GM21526 (cell line): ENCODE data around the gene USF1.
"Not testable (repeated sequence)": the region's sequence is repeated elsewhere in the genome, so short reads cannot be mapped to it uniquely, and the experiment has no call there.

Source experiments
- ATAC-seq: cut with Tn5 transposase; IDR thresholded peaks from one replicate; pipeline ENCODE4 v1.9.1; 2021; ENCODE audit warnings: moderate library complexity; ENCODE audit not compliant: unreplicated experiment, low FRiP score

USF1 gene

DNA sequence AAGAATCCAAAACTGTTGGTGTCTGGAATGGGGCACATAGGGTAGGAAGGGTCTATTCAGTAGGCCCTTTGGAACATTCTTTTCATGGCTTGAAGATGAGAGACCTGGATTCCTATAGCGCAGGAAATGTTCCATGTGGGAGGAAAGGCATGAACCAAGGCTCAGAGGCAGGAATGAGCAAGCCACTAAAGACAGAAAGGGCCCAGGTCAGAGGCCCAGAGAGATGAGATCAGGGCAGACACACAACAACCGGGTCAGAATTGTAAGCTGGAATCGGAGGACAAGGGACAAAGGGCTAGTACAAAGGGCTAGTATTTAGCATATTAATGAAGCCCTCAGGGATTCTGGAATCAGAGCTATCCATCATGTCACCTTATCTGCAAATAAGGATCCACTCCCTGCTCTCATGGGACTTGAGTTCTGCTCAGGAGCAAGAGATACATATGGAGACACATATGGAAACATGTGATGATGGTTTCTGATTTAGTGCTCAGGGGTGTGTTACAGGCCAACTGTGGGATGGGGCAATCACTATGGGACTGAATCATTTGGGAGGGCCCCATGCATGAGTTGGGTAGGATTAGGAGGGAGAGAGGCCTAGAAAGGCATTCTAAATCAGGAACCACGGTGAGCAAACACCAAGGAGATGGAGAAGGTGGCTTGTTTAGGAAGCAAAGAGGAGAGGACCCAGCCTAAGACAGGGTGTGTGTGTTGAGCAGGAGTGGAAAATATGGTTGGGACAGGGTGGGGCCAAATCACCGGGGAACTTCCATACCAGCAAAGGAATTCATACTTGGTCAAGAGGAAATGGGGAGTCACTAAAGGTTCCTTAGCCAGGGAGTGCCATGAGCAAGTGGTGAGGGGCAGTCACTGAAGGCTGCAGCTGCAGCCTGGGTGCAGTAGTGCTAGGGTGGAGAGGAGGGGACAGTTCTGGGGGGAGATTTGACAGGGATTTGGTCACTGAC, 34.9 kb upstream of the USF1 start:
- no peak for ATAC-seq

DNA sequence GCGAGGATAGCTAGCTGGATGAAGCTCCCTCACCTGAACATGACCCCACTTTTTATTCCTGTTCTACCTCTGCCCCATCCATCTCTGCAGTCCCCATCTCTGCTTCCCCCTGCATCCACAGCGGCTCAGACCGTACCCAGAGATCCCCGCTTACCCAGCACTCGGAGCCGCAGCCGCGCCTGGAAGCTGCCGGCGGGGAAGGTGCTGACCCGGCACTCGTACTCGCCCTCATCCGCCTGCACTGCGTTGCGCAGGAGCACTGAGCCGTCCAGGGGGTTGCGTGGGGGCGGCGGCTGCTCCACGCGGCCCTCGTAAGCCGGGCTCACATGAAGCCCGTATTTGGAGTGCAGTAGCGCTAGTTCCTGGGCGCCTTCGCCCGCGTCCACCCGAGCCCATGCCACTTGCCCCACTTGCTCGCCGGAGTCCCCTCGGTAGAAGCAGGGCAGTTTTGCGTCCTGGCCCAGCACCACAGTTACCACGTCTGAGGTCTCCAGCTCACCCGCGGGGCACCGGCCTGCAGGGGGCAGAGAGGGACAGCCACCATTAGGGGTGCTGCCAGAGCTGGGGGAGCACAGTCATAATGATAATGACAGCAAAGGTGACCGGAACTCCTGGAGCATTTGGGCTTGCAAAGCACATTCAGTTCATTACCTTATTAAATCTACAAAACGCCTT, 33.8 kb upstream of the USF1 start:
- ATAC-seq: no peak

DNA sequence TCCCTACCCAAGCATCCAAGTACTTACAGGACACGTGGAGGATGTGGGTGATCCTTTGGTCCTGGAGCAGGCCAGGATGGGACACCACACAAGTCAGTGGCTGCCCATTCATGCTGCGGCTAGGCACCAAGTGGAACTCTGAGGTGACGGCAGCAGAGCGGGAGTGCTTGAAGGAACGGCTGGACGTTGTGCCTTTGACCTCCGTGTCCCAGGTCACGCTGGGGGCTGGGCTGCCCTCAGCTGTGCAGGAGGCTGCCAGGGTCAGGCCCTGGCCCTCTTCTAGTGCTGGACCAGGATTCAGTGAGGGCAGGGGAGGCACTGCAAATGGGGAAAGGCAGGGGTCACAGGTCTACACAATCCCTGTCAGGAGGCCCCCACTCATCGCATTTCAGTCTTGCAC, 31.6 kb upstream of the USF1 start:
- ATAC-seq: no peak

DNA sequence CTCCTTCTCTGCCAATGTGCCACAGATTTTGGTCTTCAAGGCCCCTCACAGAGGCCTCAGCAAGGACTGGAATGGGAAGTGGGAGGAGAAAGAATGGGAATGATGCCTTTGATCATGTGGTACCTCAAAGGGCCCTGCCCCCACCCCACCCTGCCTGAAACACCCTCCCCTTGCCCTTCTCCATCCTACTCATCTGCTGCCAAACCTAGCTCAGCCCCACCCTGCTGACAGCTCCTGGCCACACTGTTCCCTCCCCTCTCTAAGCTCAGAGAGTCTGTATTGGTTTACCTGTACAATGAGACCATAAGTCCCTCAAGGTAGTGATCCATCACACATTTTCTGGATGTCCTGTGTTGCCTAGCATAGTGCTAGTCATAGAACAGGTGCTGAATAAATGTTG, 30.6 kb upstream of the USF1 start:
- ATAC-seq: no peak

DNA sequence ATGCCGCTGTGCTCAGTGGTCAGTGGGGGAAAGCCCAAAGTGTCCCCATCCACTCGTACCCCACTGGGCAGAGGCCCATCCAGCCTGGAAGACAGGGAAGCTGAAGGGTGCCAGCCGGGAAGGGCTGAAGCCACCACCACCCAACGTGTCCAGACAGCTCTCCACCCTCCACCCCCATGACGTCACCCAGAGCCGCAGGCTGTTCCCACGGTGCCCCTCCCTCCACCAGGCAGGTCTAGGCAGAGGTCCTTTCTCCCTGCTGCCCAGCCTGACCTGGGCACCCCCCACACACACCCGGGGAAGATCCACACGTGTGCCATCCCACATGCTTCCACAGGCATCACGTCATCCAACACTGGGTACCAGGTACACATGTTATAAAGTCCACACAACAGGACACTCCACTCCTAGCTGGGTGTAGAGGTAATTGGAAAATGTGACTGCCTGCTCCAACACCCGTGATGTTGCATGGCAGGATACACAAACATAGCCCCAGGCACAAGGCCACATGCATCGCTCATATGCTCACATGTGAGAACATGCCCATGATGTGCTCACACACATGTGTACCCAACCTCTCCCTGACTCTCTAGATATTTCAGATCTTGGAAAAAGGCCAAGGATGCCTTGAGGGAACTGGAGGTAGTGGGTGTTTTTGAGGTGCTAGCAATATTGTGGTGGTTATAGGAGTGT, 29.0 kb upstream of the USF1 start:
- no peak for ATAC-seq

DNA sequence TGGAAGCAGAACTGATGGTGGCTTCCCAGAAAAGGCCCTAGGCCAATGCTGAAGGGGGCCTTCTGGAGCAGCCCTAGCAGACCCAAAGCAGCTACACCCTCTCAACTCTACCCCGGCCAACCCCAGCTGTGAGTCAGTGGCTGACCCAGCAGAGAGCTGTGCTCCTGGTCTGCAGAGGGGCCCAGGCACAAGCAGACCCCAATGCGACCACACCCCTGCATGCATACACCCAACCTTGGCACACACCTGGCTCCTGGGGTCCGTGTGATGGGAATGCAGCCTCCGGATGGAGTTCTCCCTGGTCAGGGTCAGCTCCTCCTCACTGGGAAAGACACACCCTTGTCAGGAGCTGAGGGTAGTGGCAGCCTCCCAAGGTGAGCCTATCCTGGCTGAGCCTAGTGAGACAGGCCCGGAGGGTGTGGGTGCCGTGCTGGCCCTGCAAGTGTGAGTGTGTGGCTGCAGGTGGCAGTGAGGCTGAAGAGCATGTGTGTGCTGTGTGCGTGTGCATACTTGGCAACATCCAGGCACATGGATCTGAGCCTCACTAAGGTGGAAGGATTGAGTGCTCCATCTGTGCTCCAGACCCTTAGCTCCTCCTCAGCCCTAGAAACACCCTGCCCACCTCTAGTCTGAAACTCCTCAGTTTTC, 27.8 kb upstream of the USF1 start:
- no peak for ATAC-seq

DNA sequence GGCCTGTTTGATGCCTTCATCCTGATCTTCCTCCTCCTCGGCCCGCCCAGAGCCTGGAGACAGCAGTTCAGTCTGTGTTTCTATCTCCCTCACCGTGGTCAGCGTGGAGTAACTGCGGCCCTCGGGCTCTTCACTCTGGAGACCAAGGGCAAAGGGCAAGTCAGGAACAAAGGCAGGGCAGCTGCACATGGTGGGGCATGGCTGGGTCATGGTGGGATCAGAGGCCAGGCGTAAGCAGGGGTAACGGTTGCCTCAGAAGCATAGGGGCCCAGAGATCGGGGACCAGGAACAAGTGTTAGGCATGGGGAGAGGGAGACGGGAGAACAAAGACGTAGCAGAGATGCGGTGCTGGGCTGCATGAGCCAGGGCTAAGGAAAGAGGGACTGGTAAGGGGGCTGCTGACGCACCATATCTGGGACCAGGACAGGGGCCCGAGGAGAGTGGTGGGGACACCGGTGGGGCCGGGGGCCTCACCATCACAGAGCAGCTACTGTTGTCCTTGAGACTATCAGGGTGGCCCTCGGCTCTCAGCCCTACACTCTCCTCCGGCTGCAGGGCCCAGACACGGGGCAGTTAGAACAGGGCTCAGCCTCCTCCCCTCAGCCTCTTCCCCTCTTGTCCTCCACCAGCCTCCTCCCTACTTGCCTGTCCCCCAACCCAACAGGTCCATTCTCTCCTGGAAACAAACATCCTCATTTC, 27.1 kb upstream of the USF1 start:
- no peak for ATAC-seq

DNA sequence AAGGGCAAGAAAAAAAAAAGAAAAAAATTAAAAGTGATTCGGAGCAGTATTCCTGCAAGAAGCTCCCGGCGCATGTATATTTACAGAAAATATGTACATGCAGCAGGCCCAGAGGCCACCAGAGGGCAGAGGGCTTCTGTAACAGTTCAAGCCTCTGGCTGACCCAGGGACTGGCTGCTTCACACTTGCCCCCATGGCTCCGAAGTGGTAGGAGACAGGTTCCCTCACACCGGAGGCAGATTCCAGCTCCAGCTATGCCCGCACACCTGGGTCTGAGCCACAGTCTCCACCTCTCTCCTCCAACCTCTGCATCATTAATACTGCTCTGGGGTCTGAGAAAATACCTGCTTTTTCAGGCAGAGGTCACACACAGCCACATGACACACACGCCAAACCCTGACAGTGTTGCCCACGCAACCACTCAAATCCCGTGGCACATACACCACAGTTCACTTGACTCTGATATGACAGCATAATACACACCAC, 26.2 kb upstream of the USF1 start:
- no peak for ATAC-seq

DNA sequence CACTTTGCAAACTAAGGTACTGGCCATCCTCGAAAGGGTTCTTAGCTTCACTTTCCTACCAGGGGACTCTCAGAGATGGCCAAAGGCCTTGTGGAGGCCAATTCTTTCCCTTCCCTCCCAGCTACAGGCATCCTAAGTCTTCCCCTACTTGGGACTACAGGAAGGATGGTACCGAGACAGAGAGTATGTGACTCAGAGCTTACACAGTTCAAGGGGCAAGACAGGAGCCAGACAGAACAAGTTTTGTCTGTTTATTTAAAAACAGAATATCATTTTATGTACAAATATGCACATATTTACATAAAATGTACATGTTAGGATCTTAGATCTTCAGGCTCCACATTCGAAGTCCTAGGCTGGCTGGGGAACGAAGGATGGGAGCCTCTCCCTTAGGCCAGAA, 25.0 kb upstream of the USF1 start:
- no peak for ATAC-seq

DNA sequence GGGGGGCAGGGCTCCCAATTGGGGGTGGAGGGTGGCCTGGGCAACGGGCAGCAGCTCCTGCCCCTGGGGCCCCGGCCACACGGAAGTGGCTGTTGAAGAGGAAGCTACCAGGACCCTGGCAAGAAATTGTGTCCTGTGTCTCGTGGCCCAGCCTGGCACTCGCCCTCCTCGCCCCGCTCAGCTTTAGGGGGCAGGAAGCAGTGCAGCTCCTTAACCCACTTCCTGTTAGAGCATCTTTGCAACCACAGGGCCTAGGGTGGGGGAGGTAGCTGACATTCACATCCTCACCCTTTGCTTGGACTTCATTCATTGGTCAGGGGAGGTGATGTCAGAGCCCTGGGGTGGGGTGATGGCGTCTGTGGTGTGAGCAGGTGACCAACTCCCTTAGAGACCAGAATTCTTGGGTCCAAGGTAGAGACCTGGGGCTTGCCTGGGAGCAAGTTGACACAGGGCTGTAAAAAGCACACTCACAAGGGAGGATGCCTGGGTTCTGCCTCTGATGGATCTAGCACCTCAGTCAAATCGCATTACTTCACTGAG, 24.0 kb upstream of the USF1 start, which contains the start of gene ARHGAP30:
Gene ARHGAP30 (minus strand): TSS at position 161 of the 540 bp plus-strand sequence. CDS start 267 bp downstream, outside the sequence.
- peak; percentile 76 for ATAC-seq

DNA sequence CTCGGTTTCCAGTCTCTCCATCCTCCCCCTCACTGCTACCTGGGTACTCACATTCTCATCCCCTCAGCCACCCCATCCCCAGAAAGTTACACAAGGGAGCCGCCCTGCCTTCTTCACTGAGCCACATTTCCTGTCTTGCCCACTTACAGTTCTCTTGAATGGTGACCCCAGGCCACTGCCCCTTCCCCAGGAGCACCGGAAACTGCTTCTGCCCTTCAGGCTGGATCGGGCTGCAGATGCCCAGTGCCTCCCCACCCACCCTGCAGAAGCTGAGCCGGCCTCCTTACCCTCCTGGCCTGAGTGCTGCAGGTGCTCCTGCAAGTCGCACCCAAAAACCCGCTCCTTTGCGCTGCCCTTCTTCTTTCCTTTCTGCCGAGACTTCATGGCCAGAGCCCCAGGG, 23.5 kb upstream of the USF1 start:
- no peak for ATAC-seq

DNA sequence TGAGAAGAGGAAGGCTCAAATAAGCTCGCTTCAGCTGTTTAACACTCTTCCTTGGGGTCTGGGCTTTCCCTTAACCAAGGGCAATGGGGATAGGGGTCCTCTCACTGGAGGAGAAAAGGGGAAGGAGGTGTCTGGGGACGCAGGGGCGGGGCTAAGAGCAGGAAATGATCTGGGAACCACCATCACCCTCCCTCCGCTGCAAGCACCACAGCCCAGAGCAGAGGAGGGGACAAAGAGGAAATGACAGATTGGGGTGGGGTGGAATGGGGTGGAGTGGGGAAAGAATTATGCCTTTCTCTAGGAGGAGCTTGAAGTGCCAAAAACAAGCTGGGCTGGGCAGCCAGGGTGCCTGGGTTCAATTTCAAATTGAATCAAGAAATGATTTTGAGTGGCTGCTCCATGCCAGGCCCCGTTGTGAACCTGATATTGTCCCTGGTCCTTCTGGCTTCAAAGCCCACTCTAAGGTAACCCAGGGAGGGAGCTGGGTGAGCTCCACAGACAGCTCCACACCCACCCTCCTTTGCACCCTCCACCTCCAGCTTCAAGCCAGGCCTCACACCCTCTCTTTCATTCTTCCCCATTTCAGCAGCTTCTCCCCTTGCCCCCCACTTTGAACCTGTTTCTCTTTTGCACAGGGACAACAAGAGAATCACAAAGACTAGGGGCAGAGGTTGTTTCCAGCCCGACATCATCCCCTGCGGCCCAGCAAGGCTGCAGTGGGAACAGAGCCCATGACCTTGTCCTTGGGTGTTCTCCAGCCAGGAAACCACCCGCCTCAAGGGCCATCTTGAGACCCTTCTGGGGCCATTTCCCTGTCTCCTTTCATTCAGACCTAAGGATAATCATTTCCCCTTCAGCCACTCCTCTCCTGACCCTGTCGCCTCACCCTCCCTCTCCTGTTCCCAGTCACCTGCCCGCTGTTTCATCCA, 22.8 kb upstream of the USF1 start:
- peak; percentile 43 for ATAC-seq

DNA sequence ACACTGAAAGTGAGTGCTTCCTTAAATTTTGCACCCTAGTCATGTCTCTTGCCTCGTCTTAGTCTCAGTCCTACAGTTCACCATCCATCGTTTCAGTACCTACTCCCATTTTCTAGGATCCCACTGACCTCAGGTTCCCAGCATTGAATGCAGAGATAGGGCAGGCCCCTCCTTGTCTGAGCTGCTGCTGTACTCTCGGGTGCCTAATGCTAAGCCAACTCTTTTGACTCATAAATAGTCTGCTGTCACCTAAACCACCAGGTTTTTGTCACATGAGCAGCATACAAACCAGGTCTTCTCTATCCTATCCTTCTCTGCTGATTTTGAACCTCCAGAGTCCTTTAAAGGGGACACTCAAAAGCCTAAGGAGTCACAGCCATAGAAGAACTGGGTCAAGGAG, 20.9 kb upstream of the USF1 start:
- ATAC-seq: no peak

DNA sequence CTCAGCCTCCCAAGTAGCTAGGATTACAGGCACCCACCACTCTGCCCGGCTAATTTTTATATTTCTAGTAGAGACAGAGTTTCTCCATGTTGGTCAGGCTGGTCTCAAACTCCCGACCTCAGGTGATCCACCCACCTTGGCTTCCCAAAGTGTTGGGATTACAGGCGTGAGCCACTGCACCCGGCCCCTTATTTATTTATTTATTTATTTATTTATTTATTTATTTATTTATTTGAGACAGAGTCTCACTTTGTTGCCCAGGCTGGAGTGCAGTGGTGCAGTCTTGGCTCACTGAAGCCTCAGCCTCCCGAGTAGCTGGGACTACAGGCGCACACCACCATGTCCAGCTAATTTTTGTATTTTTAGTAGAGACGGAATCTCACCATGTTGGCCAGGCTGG, 19.9 kb upstream of the USF1 start:
- ATAC-seq: not testable (repeated sequence)

DNA sequence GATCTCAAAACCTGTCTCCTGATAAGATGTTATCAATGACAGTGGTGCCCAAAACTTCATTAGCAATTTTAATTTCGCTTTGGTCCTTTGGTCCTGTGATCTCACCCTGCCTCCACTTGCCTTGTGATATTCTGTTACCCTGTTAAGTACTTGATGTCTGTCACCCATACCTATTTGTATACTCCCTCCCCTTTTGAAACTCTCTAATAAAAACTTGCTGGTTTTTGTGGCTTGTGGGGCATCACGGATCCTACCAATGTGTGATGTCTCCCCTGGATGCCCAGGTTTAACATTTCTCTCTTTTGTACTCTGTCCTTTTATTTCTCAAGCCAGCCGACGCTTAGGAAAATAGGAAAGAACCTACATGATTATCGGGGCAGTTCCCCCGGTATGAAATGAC, 18.2 kb upstream of the USF1 start:
- not testable (repeated sequence) for ATAC-seq

DNA sequence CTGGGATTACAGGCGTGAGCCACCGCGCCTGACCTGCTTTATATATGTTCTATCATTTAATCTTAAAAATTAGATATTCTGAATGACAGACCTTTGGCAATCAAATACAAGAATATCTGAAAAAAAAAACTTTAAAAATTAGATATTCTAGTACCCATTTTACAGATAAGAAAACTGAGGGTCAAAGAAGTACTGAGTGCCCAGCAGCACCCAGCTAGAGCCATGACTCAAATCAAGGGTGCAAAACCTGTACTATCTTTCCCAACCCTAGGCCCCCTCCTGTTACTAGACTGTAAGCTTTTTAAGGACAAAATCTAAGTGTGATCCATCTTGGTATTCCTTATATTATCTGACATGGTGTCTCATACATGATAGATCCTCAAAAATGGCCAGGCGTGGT, 15.6 kb upstream of the USF1 start:
- ATAC-seq: no peak

DNA sequence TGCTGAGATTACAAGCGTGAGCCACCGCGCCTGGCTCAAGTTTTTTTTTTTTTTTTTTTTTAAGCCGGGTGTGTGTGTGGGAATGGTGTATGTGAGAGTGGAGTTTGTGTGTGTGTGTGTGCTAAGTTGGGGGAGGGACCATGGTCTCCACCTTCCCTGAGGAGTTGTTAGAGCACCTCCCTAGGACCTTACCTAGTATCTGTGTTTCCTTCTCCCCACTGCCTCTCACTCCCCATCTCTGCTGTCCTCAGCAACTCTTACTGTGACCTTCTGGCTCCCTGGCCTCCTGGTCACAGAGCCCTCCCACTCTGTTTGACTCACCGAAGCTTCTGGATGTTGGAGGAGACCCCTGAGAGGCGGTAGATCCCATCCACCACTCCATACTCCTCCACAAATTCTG, 13.5 kb upstream of the USF1 start:
- ATAC-seq: no peak

DNA sequence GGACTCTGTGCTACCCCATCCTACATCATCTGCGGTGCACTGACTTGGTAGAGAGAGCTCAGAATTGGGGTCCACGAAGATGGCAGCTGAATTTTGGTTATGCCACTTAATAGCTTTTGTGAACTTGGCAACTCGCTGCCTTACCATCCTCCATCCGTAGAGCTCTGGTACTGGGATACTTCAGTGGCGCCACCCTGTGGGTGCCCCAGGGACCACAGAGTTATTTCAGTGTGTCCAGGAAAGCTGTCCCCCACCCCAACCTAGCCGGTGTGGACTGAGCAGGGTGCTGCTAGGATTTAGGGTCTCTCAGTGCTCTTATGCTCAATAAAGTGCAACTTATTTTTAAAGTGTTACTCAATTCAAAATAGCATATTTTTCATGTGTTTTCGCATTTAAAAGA, 9.0 kb upstream of the USF1 start:
- no peak for ATAC-seq

DNA sequence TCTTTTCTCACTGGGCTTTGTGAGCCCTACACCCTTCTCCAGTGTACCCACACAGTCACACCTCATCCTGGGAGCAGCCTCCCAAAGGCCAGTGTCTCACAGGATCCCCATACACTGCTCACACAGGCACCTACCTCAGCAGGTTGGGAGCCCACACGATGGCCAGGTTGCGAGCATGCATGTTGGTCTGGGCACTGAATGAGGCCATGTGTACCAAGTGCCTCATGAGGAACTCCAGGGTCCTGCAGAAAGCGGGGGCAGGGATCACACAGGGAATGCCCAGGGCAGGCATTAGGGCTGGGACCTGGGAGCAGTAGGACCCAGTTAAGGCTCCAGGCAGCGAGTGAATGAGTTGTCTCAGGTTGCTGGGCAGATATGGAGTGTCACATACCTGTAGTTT, 8.5 kb upstream of the USF1 start:
- no peak for ATAC-seq
